Measurements from ENCODE around the gene PDIA5.
A peak's percentile ranks its signal among the peaks of the same experiment; 100 is the strongest.

PDIA5 gene

GRCh38 chr3:123186695-123187094 is 119.9 kb downstream of the PDIA5 start:
- no peak for DNase-seq

DNA sequence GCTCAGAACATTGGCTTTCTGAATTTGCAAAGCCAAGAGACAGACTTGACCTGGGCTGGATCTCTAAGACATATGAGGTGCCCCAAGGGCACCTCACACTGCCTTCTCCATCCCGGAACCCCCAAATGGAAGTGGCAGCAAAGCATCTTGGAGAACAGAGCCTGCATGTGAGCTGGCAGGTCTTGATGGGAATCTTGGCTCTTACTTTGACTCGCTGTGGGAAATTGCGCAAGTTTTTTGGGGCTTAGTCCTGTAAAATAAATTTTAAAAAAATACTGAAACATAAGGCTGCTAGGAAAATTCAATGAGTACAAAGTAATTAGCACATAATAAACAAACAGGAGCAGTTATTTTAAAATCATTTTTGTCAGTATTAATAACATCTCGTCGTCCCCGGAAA is 121.2 kb downstream of the PDIA5 start:
- no peak for DNase-seq

DNA sequence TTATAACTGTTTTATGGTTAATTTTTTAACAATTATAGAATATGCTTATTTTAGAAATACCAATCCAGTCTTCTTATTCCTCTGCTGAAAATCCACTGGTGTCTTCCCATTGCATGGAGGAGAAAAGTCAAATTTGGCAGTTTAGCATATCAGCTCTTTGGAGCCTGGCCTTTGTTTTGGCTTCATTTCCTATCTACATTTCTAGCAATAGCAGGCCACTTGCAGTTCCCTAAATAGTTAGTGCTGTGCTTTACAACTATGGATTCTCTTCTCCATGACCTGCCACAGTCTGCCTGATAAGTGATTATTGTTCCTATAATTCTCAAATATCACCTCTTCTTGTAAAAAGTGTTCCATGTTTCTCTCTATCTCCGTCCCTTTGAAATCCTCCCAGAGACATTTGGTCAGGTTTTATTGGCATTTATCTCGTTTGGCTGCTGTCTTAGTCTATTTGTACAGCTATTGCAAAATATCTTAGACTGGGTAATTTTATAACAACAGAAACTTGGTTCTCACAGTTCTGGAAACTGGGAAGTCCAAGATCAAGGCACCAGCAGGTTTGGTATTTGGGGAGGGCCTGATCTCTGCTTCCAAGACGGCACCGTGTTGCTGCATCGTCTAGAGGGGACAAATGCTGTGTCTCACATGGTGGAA is 126.8 kb downstream of the PDIA5 start:
- no peak for DNase-seq

GRCh38 chr3:123194552-123194951 is 127.7 kb downstream of the PDIA5 start:
- peak; percentile 19 for DNase-seq

DNA sequence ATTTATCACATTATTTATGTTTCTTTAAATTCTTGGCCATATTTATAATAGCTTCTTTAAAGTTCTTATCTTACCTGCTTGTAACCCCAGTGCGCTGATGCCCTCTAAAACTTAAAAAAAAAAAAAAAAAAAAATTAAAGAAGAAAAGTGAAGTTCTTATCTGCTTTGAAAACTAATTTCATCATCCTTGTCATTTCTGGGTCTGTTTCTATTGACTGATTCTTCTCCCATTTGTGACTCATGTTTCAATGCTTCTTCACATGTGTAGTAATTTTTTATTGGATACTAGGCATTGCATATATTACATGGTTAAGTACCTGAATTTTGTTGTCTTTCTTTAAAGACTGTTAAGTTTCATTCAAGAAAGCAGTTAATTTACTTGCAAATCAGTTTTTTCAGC is 131.5 kb downstream of the PDIA5 start:
- no peak for DNase-seq

- no peak for DNase-seq
These were observed 134.4 kb downstream of the PDIA5 start for GRCh38 chr3:123201223-123201556.

- DNase-seq = peak; percentile 98
These were observed 135.0 kb downstream of the PDIA5 start, which contains the start of gene SEC22A for GRCh38 chr3:123201557-123202427. Gene SEC22A, plus strand, starts transcription at chr3:123201943. Its CDS starts 7,275 bp downstream, at chr3:123209218.

- peak; percentile 15 for DNase-seq
These were observed 135.6 kb downstream of the PDIA5 start for GRCh38 chr3:123202451-123202850.

All from hematopoietic multipotent progenitor cell treated with erythropoietin and hydrocortisone succinate and interleukin-3 and kit ligand, for 4 days (in vitro differentiated cells).